HG02973 (cell line): ENCODE data around the gene KCND3.

Experiments used
- ATAC-seq: cut with Tn5 transposase; IDR thresholded peaks from one replicate; pipeline ENCODE4 v1.9.1; 2021; ENCODE audit warnings: moderate library complexity; ENCODE audit not compliant: unreplicated experiment

The KCND3 gene

GRCh38 chr1:111784273-111784901, 205.1 kb downstream of the KCND3 start:
- ATAC-seq = no peak

- ATAC-seq = no peak
These were observed 209.9 kb downstream of the KCND3 start for GRCh38 chr1:111779546-111779945.

- ATAC-seq = no peak
These were observed 210.9 kb downstream of the KCND3 start for GRCh38 chr1:111778541-111779051.

GRCh38 chr1:111778066-111778465, 211.4 kb downstream of the KCND3 start:
- no peak for ATAC-seq

GRCh38 chr1:111777301-111777700, 212.2 kb downstream of the KCND3 start:
- no peak for ATAC-seq

- no peak for ATAC-seq
These were observed 212.6 kb downstream of the KCND3 start for GRCh38 chr1:111776861-111777260.

- ATAC-seq = no peak
These were observed 213.1 kb downstream of the KCND3 start for GRCh38 chr1:111776391-111776790.

- ATAC-seq = no peak
These were observed 213.5 kb downstream of the KCND3 start for GRCh38 chr1:111775966-111776365.

- no peak for ATAC-seq
These were observed 218.6 kb downstream of the KCND3 start for GRCh38 chr1:111770916-111771315.

- no peak for ATAC-seq
These were observed 219.8 kb downstream of the KCND3 start for GRCh38 chr1:111769517-111770146.

GRCh38 chr1:111768625-111769024, 220.8 kb downstream of the KCND3 start:
- ATAC-seq = no peak

GRCh38 chr1:111768023-111768422, 221.4 kb downstream of the KCND3 start:
- no peak for ATAC-seq

GRCh38 chr1:111762332-111762731, 227.1 kb downstream of the KCND3 start:
- no peak for ATAC-seq

- ATAC-seq = no peak
These were observed 227.8 kb downstream of the KCND3 start for GRCh38 chr1:111761717-111762116.

GRCh38 chr1:111758373-111758772, 231.1 kb downstream of the KCND3 start:
- no peak for ATAC-seq

GRCh38 chr1:111756124-111756513, 233.3 kb downstream of the KCND3 start:
- ATAC-seq = peak; percentile 1

- peak; percentile 84 for ATAC-seq
These were observed 233.9 kb downstream of the KCND3 start, which contains the start of gene DDX20 for GRCh38 chr1:111755331-111756123. Gene DDX20, plus strand, starts transcription at chr1:111755901. Its CDS starts 24 bp downstream, at chr1:111755925.

GRCh38 chr1:111754984-111755330, 234.5 kb downstream of the KCND3 start:
- peak; percentile 1 for ATAC-seq

- ATAC-seq = no peak
These were observed 237.4 kb downstream of the KCND3 start for GRCh38 chr1:111751906-111752575.

GRCh38 chr1:111750856-111751255, 238.6 kb downstream of the KCND3 start:
- no peak for ATAC-seq

GRCh38 chr1:111749628-111750027, 239.8 kb downstream of the KCND3 start:
- ATAC-seq = no peak
